Bronchial epithelial cell (primary cell): ENCODE measurements around the gene TMEM170A. TPM values are rescaled to one million over a fixed set of nuclear protein-coding genes. Genes with fewer than 3 reads are reported as not detected.
A peak's percentile ranks its signal among the peaks of the same experiment; 100 is the strongest.
"Not testable (repeated sequence)": the region's sequence is repeated elsewhere in the genome, so short reads cannot be mapped to it uniquely, and the experiment has no call there.

ENCODE experiments used
- DNase-seq: peaks from one replicate; pipeline ENCODE4 v3.0.0-alpha.2; 2010; ENCODE audit warnings: low read depth
- FAIRE-seq: peaks from 2 replicates; lab custom pipeline; 2011; peaks lifted over from hg19 to GRCh38; lab: Jason Lieb, UNC
- H3K27me3 ChIP-seq: 2 replicates; pipeline ENCODE4 v1.5.1; 2011; ENCODE audit warnings: low read length; ENCODE audit not compliant: control insufficient read depth, insufficient read depth
- H3K36me3 ChIP-seq: 2 replicates; pipeline ENCODE4 v1.5.1; 2011; ENCODE audit warnings: low read length; ENCODE audit not compliant: control insufficient read depth, insufficient read depth
- H3K4me3 ChIP-seq: 2 replicates; pipeline ENCODE4 v1.5.1; 2011; ENCODE audit warnings: mild to moderate bottlenecking, low read depth, low read length, control low read depth
- CTCF ChIP-seq: IDR thresholded peaks from 2 replicates; pipeline ENCODE4 v1.5.1; 2011; ENCODE audit warnings: mild to moderate bottlenecking, moderate library complexity, low read length, control low read depth, inconsistent platforms; ENCODE audit not compliant: insufficient read depth, severe bottlenecking
- total RNA-seq: library from RNA; depleted of rRNA; stranded (reverse); fragments of >200 nt; gene quantifications from 2 replicates; pipeline ENCODE4 v1.2.1, GENCODE V29; 2014

TMEM170A gene
- total RNA-seq, 1 donor from 2014 or later: 33.2 TPM

GRCh38 chr16:75501359-75501758 is 36.9 kb upstream of the TMEM170A start:
- no peak for TF ChIP-seq CTCF
- no peaks in the 10 kb centered on the region for H3K27me3 ChIP-seq
- FAIRE-seq (no peak), DNase-seq (no peak)
- H3K4me3 ChIP-seq: no peak overlapping the region
- no peaks in the 10 kb centered on the region for H3K36me3 ChIP-seq

- peaks cover 11% of the 10 kb centered on the region for H3K27me3 ChIP-seq
- H3K4me3 ChIP-seq, H3K36me3 ChIP-seq, FAIRE-seq: not testable (repeated sequence)
- DNase-seq: peak; percentile 43
Observed at GRCh38 chr16:75498605-75499322, 34.3 kb upstream of the TMEM170A start.

GRCh38 chr16:75497558-75497957 is 33.1 kb upstream of the TMEM170A start:
- FAIRE-seq (no peak), DNase-seq (no peak)
- Histone ChIP-seq H3K36me3 (no peaks in the 10 kb centered on the region), H3K4me3 (no peak overlapping the region), H3K27me3 (peaks cover 11% of the 10 kb centered on the region)
- no peak for TF ChIP-seq CTCF

- peaks cover 14% of the 10 kb centered on the region for H3K27me3 ChIP-seq
- DNase-seq: no peak
- H3K4me3 ChIP-seq: peak within 1 kb of the TSS; percentile 14
- no peaks in the 10 kb centered on the region for H3K36me3 ChIP-seq
- TF ChIP-seq CTCF: no peak
- no peak for FAIRE-seq
Observed at GRCh38 chr16:75495076-75495674, 30.7 kb upstream of the TMEM170A start, which contains the start of gene CHST6. Gene CHST6, minus strand, starts transcription at chr16:75495441. Its CDS starts 15,613 bp downstream, at chr16:75479828.

- peak overlapping the region; percentile 14 for H3K4me3 ChIP-seq
- FAIRE-seq (no peak), DNase-seq (no peak)
- H3K27me3 ChIP-seq: peaks cover 14% of the 10 kb centered on the region
- no peak for TF ChIP-seq CTCF
- H3K36me3 ChIP-seq: no peaks in the 10 kb centered on the region
Observed at GRCh38 chr16:75494661-75495075, 30.2 kb upstream of the TMEM170A start.

- no peak for TF ChIP-seq CTCF
- Histone ChIP-seq H3K27me3 (peaks cover 14% of the 10 kb centered on the region), H3K4me3 (no peak overlapping the region), H3K36me3 (no peaks in the 10 kb centered on the region)
- FAIRE-seq: no peak
- DNase-seq: no peak
Observed at GRCh38 chr16:75494184-75494583, 29.7 kb upstream of the TMEM170A start.
